ENCODE data around the gene PTPN2.
"Not testable (repeated sequence)": the region's sequence is repeated elsewhere in the genome, so short reads cannot be mapped to it uniquely, and the experiment has no call there.

The PTPN2 gene

DNA sequence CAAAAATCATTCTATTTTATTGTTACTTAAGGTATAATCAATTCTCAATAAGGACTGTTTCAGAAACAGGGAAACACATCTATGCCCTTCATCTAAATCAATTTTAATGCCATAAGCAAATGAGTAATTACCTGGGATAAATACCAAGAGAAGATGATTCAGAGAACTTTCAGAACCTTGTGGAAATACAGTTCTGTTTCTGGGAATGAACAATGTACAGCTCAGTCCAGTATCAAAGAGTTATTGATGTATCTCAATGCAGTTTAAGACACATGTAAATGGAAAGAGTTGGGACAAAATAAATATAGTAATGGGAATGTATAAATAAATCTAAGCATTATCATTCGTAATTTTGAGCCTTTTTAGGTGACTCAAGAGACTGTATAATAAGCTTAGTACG lies 60.1 kb downstream of the PTPN2 start:
- DNase-seq (ENCODE audit: low read depth): no peak

GRCh38 chr18:12821408-12821807 lies 62.6 kb downstream of the PTPN2 start:
- no peak for DNase-seq (ENCODE audit: low read depth)

DNA sequence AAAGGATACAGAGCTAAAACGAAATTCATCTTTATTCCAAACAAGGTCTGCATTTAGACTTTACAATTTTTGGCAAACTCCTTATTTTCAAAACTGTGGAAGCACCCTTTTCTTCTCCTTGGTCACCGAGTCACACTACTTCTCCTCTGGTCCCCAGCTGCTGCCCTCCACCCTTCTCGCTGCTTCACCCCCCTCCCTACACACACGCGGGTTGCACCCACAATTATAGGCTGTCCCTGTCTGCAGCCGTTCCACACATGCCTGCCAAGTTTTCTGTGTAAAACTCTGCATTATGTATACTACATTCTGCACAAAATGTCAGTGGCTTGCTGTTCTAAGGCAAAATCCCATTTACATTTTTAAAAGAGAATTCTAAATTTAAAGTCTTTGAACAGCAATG lies 63.5 kb downstream of the PTPN2 start:
- no peak for DNase-seq (ENCODE audit: low read depth)

- no peak for DNase-seq (ENCODE audit: low read depth)
Observed at GRCh38 chr18:12819841-12820240, 64.2 kb downstream of the PTPN2 start.

DNA sequence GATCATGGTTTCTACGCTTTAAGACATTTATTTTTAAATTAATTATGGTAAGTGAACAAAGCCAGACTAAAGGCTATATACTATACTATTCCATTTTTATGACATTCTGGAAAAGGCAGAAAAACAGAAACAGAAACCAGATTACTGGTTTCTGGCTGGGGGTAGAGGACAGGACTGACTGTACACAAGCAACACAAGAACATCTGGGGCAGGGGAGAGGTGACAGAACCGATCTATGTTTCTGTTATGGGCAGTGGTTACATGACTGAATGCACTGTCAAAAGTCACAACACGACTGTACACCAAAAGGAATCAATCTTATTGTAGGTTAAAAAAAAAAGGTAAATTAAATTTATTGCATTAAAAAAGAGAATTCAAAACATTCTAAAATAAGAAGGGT lies 64.7 kb downstream of the PTPN2 start:
- DNase-seq (ENCODE audit: low read depth): no peak

- no peak for DNase-seq (ENCODE audit: low read depth)
Observed at GRCh38 chr18:12818243-12818642, 65.8 kb downstream of the PTPN2 start.

DNA sequence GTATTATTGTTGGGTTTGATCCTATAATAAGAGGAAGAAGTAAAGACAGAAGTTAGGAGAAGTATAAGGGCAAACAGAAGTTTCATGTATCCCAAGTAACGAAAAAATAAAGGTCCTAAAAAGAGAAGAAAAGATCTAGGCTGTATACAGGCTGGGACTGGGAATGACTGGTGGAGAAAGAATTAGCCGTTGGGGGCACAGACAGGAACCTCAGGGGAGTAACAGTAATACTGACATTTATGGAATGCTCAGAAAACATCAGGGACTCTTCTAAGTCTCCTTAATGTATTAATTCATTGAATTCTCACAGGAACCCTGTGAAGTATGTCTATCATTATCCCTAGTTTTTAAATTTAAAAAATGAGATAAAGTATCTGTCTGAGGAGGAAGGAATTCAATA lies 67.6 kb downstream of the PTPN2 start:
- DNase-seq (ENCODE audit: low read depth): no peak

GRCh38 chr18:12811191-12811950 lies 72.7 kb downstream of the PTPN2 start:
- no peak for DNase-seq (ENCODE audit: low read depth)

DNA sequence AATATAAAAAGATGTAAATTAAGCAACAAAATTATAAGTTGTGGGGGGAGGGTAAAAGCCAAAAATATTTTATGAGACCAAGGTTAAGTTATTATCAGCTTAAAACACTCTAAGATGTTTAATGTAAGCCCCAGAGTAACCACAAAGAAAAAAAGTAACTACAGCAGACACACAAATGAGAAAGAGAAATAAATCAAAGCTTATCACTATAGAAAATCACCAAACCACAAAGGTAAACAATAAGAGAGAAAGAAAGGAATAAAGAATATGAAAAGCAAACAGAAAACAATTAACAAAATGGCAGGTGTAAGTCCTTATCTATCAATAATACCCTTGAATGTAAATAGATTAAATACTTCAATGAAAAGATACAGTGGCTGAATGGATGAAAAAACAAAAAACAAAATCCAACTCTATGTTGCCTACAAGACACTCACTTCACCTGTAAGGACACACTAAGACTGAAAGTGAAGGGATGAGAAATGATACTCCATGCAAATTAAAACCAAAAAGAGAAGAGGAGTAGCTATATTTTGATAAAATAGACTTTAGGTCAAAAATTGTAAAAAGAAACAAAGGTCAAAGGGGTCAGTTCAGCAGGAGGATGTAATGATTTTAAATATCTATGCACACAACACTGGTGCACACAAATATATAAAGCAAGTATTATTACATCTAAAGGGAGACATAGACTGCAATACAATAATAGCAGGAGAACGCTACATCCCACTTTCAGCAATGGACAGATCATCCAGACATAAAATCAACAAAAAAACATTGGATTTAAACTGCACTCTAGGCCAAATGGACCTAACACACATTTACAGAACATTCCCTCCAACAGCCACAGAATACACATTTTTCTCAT lies 80.7 kb downstream of the PTPN2 start:
- DNase-seq (ENCODE audit: low read depth): no peak

DNA sequence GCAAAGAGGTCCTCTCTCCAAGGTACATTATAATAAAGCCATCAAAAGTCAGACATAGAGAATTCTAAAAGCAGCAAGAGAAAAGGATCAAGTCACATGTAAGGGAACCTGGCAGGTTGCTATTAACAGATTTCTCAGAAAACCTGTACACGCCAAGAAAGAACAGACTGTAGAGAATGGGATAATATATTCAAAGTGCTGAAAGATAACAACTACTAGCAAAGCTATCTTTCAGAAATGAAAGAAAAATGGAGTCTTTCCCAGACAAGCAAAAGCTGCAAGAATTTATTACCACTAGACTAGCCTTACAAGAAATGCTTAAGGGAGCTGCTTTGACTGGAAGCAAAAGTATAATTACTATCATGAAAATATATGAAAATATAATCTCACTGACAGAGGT lies 81.5 kb downstream of the PTPN2 start:
- no peak for DNase-seq (ENCODE audit: low read depth)

DNA sequence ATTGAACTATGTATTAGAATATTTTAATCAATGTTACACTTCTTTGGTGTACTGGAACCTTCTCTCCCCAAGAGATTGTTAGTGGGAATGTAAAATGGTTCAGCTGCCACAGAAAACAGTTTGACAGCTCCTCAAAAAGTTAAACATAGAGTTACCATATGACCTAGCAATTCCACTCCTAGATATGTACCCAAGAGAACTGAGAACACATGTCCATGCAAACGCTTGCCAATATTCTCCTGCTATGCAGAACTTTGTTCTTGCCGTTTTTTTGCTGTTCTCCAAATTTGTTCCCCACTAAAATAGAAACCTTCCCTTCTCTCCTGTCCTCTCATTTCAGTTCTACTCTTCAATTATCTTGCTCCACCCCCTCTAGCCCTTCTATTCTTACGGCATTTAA lies 87.6 kb downstream of the PTPN2 start:
- no peak for DNase-seq (ENCODE audit: low read depth)

GRCh38 chr18:12791610-12792009 lies 92.4 kb downstream of the PTPN2 start:
- DNase-seq (ENCODE audit: low read depth): no peak

GRCh38 chr18:12786669-12787068 lies 97.4 kb downstream of the PTPN2 start:
- no peak for DNase-seq (ENCODE audit: low read depth)

GRCh38 chr18:12783524-12783923 lies 100.5 kb downstream of the PTPN2 start:
- DNase-seq (ENCODE audit: low read depth): no peak

GRCh38 chr18:12782521-12782920 lies 101.5 kb downstream of the PTPN2 start:
- DNase-seq (ENCODE audit: low read depth): no peak

DNA sequence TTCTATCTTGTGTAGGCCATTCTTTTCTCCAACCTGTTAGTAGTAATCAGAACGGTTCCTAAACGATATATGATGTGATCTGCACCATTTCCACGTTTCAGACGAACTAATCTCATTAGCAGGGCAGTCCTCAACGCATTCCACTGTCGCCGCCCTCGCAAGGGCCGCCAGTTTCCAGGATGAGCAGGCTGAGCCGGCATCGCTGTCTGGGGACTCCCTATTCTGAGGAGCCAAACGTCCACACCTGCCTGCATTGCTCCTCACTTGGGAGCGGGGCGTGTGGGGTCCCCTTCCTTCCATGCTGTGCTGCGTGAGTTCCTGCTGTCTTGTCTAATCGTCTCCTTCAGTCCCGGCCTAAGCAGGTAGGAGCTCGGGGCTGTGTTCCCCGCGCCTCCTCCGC lies 104.6 kb downstream of the PTPN2 start:
- DNase-seq (ENCODE audit: low read depth): no peak

DNA sequence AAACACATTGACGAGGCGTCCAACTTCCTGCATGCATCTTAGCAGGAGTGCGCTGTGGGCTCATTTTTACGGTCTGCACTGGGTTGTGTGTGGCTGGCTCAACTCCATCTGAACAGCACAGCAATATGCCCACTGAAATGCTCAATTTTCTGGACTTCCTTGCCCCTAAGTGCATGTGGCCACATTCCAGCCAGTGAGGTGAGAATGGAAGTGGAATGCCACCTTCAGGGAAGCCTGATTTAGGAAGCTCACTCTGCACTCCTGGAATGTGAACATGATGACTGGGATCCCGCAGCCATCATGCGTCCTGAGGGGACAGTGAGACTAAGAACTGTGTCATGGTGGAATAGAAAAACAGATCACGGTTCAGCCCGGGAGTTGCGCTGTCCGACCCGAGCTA lies 105.0 kb downstream of the PTPN2 start:
- no peak for DNase-seq (ENCODE audit: low read depth)

DNA sequence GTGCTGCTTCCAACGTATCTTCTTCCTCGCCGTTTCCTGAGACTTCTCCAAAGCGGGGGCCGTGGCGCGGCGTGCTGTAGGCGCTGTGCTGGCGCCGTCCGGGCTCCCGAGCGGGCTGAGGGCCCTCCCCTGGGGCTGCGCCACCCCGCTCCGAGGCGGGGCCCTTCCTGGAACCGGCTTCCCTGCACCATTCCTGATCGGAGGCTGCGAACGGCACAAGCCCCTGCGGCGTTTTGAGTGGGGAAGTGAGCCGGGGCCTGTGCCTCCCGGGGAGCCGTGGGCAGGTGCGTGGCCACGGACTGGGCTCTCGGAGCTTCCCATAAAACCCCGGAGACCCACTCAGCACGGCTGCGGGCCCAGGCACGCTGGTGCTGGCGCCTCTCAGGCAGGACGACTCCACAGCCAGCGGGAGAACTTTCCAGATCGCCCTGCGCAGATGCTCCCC lies 106.5 kb downstream of the PTPN2 start:
- no peak for DNase-seq (ENCODE audit: low read depth)

- DNase-seq (ENCODE audit: low read depth): no peak
Observed at GRCh38 chr18:12776821-12777471, 107.1 kb downstream of the PTPN2 start.

DNA sequence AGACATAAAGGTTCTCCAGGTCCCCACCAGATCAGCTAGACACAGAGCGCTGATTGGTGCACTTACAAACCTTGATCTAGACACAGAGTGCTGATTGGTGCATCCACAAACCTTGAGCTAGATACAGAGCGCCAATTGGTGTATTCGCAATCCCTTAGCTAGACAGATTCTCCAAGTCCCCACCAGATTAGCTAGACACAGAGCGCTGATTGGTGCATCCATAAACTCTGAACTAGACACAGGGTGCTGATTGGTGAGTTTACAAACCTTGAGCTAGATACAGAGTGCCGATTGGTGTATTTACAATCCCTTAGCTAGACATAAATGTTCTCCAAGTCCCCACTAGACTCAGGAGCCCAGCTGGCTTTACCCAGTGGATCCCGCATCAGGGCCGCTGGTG lies 107.6 kb downstream of the PTPN2 start:
- not testable (repeated sequence) for DNase-seq (ENCODE audit: low read depth)

- peak; percentile 1 for DNase-seq (ENCODE audit: low read depth)
Observed at GRCh38 chr18:12774982-12775381, 109.1 kb downstream of the PTPN2 start.

GRCh38 chr18:12773369-12773768 lies 110.7 kb downstream of the PTPN2 start:
- no peak for DNase-seq (ENCODE audit: low read depth)

DNA sequence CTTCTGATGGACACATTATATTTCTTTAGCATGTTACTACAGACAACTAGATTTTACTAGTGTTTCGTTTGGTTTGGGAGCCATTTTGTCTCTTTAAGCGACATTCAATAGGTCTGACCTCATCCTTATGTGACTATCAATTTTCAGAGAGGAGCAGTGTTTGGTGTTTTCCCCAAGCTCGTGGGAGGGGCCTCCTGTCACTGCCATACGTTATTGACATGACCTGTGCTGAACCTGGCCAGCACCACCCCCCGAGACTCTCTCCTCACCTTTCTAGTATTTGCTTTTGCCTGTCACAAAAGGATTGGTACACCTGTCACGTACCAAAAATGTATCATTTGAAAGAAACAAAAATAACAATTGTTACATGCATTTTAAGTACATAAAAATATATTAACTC lies 111.9 kb downstream of the PTPN2 start:
- no peak for DNase-seq (ENCODE audit: low read depth)

All from stimulated activated CD8-positive, alpha-beta memory T cell treated with anti-CD3 and anti-CD28 coated beads, Interleukin-12 subunit alpha, Interleukin-12 subunit beta, amount 100 ng/mL, for 1 hour (primary cell).